WTC11 (cell line): ENCODE measurements around the gene LRP10. TPM values are rescaled to one million over a fixed set of nuclear protein-coding genes. Genes with fewer than 3 reads are reported as not detected.

Source experiments
- ATAC-seq: fragments of 200-7000 bp; cut with Tn5 transposase; 2 replicates; pipeline ENCODE4 v1.10.0; 2021; ENCODE audit warnings: mild to moderate bottlenecking, moderate library complexity
- CTCF ChIA-PET: fragments of 300-600 bp; sonication (Branson Sonifier 250); formaldehyde crosslinking; loops from one replicate; lab custom pipeline; 2021; ENCODE audit warnings: antibody characterized with exemption; lab: Charles Lee
- POLR2A ChIA-PET: fragments of 350-600 bp; sonication (Branson Sonifier 250); formaldehyde crosslinking; loops from one replicate; lab custom pipeline; 2021; ENCODE audit warnings: antibody characterized with exemption; lab: Charles Lee
- DNase-seq: peaks from one replicate; pipeline ENCODE4 v3.0.0; 2021; ENCODE audit warnings: low spot score
- H3K27ac Mint-ChIP-seq: 2 replicates; pipeline ENCODE4 v1.8.0; 2021; ENCODE audit warnings: mixed read lengths
- H3K27me3 Mint-ChIP-seq: 2 replicates; pipeline ENCODE4 v1.8.0; 2021; ENCODE audit warnings: low read depth, mild to moderate bottlenecking, moderate library complexity, mixed read lengths
- H3K36me3 Mint-ChIP-seq: 2 replicates; pipeline ENCODE4 v1.8.0; 2021; ENCODE audit warnings: mixed read lengths
- H3K4me1 Mint-ChIP-seq: 2 replicates; pipeline ENCODE4 v1.8.0; 2022; ENCODE audit warnings: mixed read lengths
- H3K4me3 Mint-ChIP-seq: 2 replicates; pipeline ENCODE4 v1.8.0; 2021; ENCODE audit warnings: mild to moderate bottlenecking, moderate library complexity, mixed read lengths
- H3K9me3 Mint-ChIP-seq: 2 replicates; pipeline ENCODE4 v1.8.0; 2021; ENCODE audit warnings: mixed read lengths
- ATF2 ChIP-seq: sonication (generic); formaldehyde crosslinking; IDR thresholded peaks from 2 replicates; pipeline ENCODE4 v1.8.1; 2022; ENCODE audit warnings: low read depth, missing genetic modification reagents, borderline replicate concordance
- CREM ChIP-seq: sonication (generic); formaldehyde crosslinking; IDR thresholded peaks from 2 replicates; pipeline ENCODE4 v1.8.1; 2022; ENCODE audit warnings: mild to moderate bottlenecking, missing genetic modification reagents, moderate library complexity
- HMGXB4 ChIP-seq: sonication (generic); formaldehyde crosslinking; IDR thresholded peaks from 2 replicates; pipeline ENCODE4 v1.8.1; 2023; ENCODE audit warnings: mild to moderate bottlenecking, moderate library complexity, missing genetic modification reagents
- JUN ChIP-seq: sonication (generic); formaldehyde crosslinking; IDR thresholded peaks from 2 replicates; pipeline ENCODE4 v1.8.0; 2023; ENCODE audit warnings: mild to moderate bottlenecking, missing genetic modification reagents
- NFE2L1 ChIP-seq: sonication (generic); formaldehyde crosslinking; IDR thresholded peaks from 2 replicates; pipeline ENCODE4 v1.8.1; 2023; ENCODE audit warnings: missing genetic modification reagents
- NR2C2 ChIP-seq: sonication (generic); formaldehyde crosslinking; IDR thresholded peaks from 2 replicates; pipeline ENCODE4 v1.8.0; 2022; ENCODE audit warnings: mild to moderate bottlenecking, missing genetic modification reagents
- OVOL2 ChIP-seq: fragments of 250-450 bp; sonication (Bioruptor Pico); IDR thresholded peaks from 2 replicates; pipeline ENCODE4 v1.9.0; 2021; ENCODE audit warnings: mild to moderate bottlenecking, borderline replicate concordance
- SMAD4 ChIP-seq: sonication (generic); formaldehyde crosslinking; IDR thresholded peaks from 2 replicates; pipeline ENCODE4 v1.8.0; 2022; ENCODE audit warnings: mild to moderate bottlenecking, missing genetic modification reagents
- ZBTB21 ChIP-seq: sonication (generic); formaldehyde crosslinking; IDR thresholded peaks from 2 replicates; pipeline ENCODE4 v1.8.1; 2023; ENCODE audit warnings: mild to moderate bottlenecking, missing genetic modification reagents, borderline replicate concordance
- ZNF232 ChIP-seq: sonication (generic); formaldehyde crosslinking; IDR thresholded peaks from 2 replicates; pipeline ENCODE4 v1.8.0; 2022; ENCODE audit warnings: mild to moderate bottlenecking, missing genetic modification reagents
- ZNF281 ChIP-seq: sonication (generic); formaldehyde crosslinking; IDR thresholded peaks from 2 replicates; pipeline ENCODE4 v1.8.0; 2023; ENCODE audit warnings: mild to moderate bottlenecking, missing genetic modification reagents
- ZNF396 ChIP-seq: fragments of 250-450 bp; sonication (Bioruptor Pico); IDR thresholded peaks from 2 replicates; pipeline ENCODE4 v1.8.0; 2021; ENCODE audit warnings: mild to moderate bottlenecking, moderate library complexity, borderline replicate concordance
- ZNF423 ChIP-seq: fragments of 250-450 bp; sonication (Bioruptor Pico); IDR thresholded peaks from 2 replicates; pipeline ENCODE4 v2.1.2; 2022; ENCODE audit warnings: mild to moderate bottlenecking, moderate library complexity
- ZNF512 ChIP-seq: sonication (generic); formaldehyde crosslinking; IDR thresholded peaks from 2 replicates; pipeline ENCODE4 v1.8.1; 2022; ENCODE audit warnings: missing genetic modification reagents, borderline replicate concordance
- total RNA-seq: library from RNA; stranded (reverse); gene quantifications from 3 replicates; pipeline ENCODE4 v1.2.3, GENCODE V29; 2021
- TF ChIP-seq, protein P1 (sequence below): fragments of 250-450 bp; sonication (Bioruptor Pico); IDR thresholded peaks from 2 replicates; pipeline ENCODE4 v1.8.0; 2021; ENCODE audit warnings: mild to moderate bottlenecking
- TF ChIP-seq, protein P2 (sequence below): fragments of 250-450 bp; sonication (Bioruptor Pico); IDR thresholded peaks from 2 replicates; pipeline ENCODE4 v1.9.0; 2021; ENCODE audit warnings: mild to moderate bottlenecking
- TF ChIP-seq, protein P3 (sequence below): sonication (generic); formaldehyde crosslinking; IDR thresholded peaks from 2 replicates; pipeline ENCODE4 v1.8.1; 2023; ENCODE audit warnings: mild to moderate bottlenecking, missing genetic modification reagents, borderline replicate concordance

LRP10 gene
- total RNA-seq, 1 experiment from 2014 or later, result 24.0 TPM

GRCh38 chr14:22919601-22919921, 48.0 kb downstream of the LRP10 start:
- Mint-ChIP-seq H3K4me1 (peaks cover 17% of the 10 kb centered on the region), H3K27ac (peak overlapping the region; percentile 98), H3K9me3 (no peaks in the 10 kb centered on the region), H3K36me3 (peaks cover 48% of the 10 kb centered on the region), H3K27me3 (peaks cover 2% of the 10 kb centered on the region; the same call in 1 of the 2 replicates), H3K4me3 (peak overlapping the region; percentile 92)
- ChIA-PET POLR2A (interaction anchor here (0.8 to 2.4 kb wide), 6 partner anchors 10 to 176 kb away, joined by 3 to 14 read pairs (median 5); partner anchors contain the start of genes ACIN1, C14orf119, PRMT5 and REM2), CTCF (interaction anchor here (0.9 to 2.8 kb wide), 20 partner anchors 8 to 363 kb away, joined by 3 to 19 read pairs (median 4); partner anchors contain the start of genes ACIN1, C14orf119, LRP10 and PRMT5)
- DNase-seq (no peak), ATAC-seq (no peak)
- TF ChIP-seq HMGXB4, result no peak
- TF ChIP-seq, protein P1, sequence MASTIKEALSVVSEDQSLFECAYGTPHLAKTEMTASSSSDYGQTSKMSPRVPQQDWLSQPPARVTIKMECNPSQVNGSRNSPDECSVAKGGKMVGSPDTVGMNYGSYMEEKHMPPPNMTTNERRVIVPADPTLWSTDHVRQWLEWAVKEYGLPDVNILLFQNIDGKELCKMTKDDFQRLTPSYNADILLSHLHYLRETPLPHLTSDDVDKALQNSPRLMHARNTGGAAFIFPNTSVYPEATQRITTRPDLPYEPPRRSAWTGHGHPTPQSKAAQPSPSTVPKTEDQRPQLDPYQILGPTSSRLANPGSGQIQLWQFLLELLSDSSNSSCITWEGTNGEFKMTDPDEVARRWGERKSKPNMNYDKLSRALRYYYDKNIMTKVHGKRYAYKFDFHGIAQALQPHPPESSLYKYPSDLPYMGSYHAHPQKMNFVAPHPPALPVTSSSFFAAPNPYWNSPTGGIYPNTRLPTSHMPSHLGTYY, result no peak

- ATAC-seq (no peak), DNase-seq (no peak)
- H3K9me3 Mint-ChIP-seq, result no peaks in the 10 kb centered on the region
- no peak overlapping the region for H3K4me3 Mint-ChIP-seq
- H3K36me3 Mint-ChIP-seq, result peaks cover 55% of the 10 kb centered on the region
- peaks cover 2% of the 10 kb centered on the region; the same call in 1 of the 2 replicates for H3K27me3 Mint-ChIP-seq
- POLR2A ChIA-PET, result no interaction called here
- H3K4me1 Mint-ChIP-seq, result peaks cover 17% of the 10 kb centered on the region
- CTCF ChIA-PET, result interaction anchor here (0.8 to 2.8 kb wide), 6 partner anchors 9 to 156 kb away, joined by 3 to 19 read pairs (median 6); partner anchors contain the start of gene PRMT5
- TF ChIP-seq ZBTB21 (CRISPR knock-in tag) (no peak), CREM (CRISPR knock-in tag) (no peak), ATF2 (CRISPR knock-in tag) (no peak), NR2C2 (CRISPR knock-in tag) (no peak), ZNF396 (no peak), ZNF423 (CRISPR knock-in tag) (no peak), ZNF281 (CRISPR knock-in tag) (no peak), JUN (CRISPR knock-in tag) (no peak), ZNF512 (CRISPR knock-in tag) (no peak), NFE2L1 (CRISPR knock-in tag) (no peak), SMAD4 (CRISPR knock-in tag) (no peak), ZNF232 (CRISPR knock-in tag) (no peak), OVOL2 (no peak)
- TF ChIP-seq, protein P2, sequence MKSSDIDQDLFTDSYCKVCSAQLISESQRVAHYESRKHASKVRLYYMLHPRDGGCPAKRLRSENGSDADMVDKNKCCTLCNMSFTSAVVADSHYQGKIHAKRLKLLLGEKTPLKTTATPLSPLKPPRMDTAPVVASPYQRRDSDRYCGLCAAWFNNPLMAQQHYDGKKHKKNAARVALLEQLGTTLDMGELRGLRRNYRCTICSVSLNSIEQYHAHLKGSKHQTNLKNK (CRISPR knock-in tag), result no peak
- TF ChIP-seq, protein P3, sequence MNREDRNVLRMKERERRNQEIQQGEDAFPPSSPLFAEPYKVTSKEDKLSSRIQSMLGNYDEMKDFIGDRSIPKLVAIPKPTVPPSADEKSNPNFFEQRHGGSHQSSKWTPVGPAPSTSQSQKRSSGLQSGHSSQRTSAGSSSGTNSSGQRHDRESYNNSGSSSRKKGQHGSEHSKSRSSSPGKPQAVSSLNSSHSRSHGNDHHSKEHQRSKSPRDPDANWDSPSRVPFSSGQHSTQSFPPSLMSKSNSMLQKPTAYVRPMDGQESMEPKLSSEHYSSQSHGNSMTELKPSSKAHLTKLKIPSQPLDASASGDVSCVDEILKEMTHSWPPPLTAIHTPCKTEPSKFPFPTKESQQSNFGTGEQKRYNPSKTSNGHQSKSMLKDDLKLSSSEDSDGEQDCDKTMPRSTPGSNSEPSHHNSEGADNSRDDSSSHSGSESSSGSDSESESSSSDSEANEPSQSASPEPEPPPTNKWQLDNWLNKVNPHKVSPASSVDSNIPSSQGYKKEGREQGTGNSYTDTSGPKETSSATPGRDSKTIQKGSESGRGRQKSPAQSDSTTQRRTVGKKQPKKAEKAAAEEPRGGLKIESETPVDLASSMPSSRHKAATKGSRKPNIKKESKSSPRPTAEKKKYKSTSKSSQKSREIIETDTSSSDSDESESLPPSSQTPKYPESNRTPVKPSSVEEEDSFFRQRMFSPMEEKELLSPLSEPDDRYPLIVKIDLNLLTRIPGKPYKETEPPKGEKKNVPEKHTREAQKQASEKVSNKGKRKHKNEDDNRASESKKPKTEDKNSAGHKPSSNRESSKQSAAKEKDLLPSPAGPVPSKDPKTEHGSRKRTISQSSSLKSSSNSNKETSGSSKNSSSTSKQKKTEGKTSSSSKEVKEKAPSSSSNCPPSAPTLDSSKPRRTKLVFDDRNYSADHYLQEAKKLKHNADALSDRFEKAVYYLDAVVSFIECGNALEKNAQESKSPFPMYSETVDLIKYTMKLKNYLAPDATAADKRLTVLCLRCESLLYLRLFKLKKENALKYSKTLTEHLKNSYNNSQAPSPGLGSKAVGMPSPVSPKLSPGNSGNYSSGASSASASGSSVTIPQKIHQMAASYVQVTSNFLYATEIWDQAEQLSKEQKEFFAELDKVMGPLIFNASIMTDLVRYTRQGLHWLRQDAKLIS (CRISPR knock-in tag), result no peak
- H3K27ac Mint-ChIP-seq, result no peak overlapping the region
Observed at GRCh38 chr14:22920697-22921096, 49.2 kb downstream of the LRP10 start.
